Measurements from ENCODE around the gene SEC63. TPM values are rescaled to one million over a fixed set of nuclear protein-coding genes. Genes with fewer than 3 reads are reported as not detected.

Gene SEC63
- polyA plus RNA-seq, 4 donors = 83.6 to 122 (median 101) TPM

DNA sequence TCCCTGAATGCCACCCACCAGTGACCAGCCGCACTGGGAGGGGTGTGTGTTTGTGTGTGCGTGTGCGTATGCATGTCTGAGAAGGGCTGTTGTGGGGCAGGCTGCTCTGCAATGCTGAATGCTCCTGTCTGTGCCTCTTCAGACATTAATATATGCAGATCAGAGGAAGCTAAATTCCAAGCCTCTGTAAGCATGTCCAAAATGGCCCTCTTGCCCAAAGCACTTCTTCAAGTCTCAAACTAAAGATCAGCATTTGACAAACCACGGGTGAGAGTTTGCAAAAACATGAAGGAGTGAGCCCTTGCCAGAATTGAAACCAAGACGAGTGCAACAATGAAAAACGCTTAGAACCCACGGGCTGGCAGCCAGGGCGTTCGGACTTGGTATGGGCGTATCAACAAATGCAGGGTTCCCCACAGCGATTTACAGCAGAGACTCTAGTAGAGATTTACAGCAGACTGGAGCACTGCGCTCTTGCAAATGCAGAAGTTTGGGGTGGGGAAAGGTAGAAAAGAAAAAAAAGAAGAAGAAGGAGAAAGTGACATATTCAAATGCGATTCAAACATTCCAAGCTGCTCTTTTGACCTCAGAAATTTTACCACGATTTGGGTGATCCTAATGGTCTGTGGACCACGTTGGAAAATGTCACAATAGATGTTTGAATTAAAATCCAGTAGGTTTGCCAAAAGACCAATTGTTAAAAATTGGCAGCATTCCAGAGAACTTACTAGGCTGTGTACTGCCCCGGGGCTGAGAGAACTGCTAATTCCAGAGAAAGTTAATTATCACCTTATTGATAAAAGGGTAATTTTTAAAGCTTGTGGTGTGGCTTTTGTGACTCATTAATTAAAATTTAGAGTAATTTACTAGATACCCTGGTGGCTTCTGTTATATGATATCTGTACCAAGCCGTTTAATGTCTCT, 137.4 kb downstream of the SEC63 start:
- DNase-seq (ENCODE audit: low read depth in 4 of 4, low spot score in 2 of 4) = no peak

DNA sequence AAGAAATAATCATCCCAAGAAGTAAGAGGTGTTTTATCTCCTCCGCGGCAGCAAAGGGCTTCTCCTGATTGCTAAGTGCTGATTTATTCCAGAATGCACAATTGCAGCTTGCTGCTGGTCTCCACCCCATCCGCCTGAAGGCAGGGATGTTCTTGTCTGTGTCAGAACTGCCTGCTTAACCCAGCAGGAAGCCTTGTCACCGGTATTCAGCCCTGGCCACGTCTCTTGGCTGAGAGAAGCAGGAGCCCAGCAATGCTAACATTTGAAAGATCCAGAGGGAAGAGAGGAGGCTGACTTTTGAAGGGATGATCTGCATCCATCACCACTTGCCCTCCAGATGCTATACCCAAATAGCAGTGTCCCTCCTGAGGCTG, 138.1 kb downstream of the SEC63 start:
- no peak for DNase-seq (ENCODE audit: low read depth in 4 of 4, low spot score in 2 of 4)

DNA sequence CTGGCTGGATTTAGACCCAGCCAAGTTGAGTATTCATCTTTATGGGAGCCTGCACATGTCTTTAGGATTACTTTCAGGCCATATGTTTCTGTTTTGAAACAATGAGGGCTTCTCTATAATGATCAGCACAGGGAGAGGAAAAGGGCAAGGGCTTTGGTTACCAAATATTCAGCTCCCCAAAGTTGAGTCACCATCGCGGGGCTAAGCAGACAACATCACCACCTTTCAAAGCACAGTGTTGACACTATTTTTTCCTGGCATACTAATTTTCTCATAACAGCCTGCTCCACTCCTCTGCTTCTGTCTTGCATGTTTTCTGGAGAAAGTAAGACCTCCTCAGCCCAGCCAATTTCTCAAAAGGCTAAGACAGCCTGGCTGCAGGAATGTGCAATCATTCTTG, 138.8 kb downstream of the SEC63 start:
- no peak for DNase-seq (ENCODE audit: low read depth in 4 of 4, low spot score in 2 of 4)

DNA sequence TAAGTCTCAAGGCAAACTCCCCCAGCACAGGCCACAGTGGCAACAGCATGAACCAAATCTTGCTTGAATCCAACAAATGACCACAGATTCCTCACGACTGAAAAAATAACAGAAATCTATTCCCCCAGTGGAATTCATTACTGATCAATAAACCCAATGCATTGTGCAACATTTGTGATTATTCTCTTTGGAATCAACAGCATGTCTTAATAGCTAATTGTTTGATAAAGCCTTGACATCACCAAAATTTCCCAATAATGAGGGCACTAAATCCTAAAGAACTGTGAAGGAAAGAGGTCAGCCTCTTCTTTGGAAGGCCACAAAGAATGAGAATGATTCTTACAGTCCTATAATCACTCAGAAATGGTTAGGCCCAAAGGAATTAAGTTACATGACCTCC, 139.7 kb downstream of the SEC63 start:
- DNase-seq (ENCODE audit: low read depth in 4 of 4, low spot score in 2 of 4) = no peak

DNA sequence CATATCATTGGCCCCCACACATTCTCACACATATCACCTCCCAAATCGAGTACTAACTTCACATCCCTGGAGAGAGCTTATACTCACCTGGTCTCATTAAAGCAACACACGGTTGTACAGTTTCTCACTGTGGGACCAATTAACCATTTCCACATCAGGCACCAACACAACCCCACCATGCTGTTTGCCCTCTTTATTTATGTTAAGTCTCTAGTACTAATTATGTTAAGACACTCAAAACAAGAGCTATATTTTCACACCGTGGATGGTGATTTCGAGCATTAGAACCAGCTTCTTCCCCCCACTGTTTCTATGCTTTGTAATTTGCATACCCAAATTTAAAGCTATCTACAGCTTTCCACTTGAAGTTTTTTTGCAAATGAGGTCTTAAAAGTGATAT, 140.2 kb downstream of the SEC63 start:
- no peak for DNase-seq (ENCODE audit: low read depth in 4 of 4, low spot score in 2 of 4)

Other genes with a start within 250 kb of the SEC63 start
- 1 to 10 TPM in 2 of 4 donors, under 1 TPM in 2; 0.75 to 2.2 (median 1.1) TPM for gene SCML4, start 133.9 kb downstream of the SEC63 start, polyA plus RNA-seq (ENCODE audit: insufficient read length in 4 of 4)
- 10 to 100 TPM; 20.0 to 35.4 (median 28.3) TPM for gene OSTM1, start 116.5 kb upstream of the SEC63 start, polyA plus RNA-seq (ENCODE audit: insufficient read length in 4 of 4)
- not detected for gene NR2E1, start 207.8 kb upstream of the SEC63 start, polyA plus RNA-seq (ENCODE audit: insufficient read length in 4 of 4)

Data from left renal cortex interstitium (tissue), 4 donors.